ENCODE data around the gene ENOX1. TPM values are rescaled to one million over a fixed set of nuclear protein-coding genes. Genes with fewer than 3 reads are reported as not detected.

The ENOX1 gene
- total RNA-seq, 1 experiment from 2014 or later = 0.35 TPM

DNA sequence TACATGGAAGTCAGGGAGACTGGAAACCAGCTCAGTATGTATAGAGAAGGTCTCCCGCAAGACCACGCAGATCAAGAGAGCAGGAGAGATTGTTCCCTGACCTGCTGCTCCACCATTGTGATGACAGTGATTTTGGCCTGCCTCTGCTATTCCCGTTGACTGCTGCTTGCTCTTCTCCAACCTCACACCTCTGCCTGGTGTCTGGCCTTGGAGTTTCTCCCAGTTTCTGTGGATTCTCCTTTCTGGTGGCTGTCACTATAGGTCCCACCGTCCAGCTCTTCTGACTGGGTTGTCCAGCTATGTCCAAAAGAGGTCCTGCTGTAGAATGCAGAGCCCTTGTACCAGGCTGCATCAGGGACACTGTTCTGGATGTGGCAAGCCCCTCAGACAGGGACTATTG is 591.7 kb downstream of the ENOX1 start:
- BruUV-seq (replicated peaks) = no TSS peak
- no peak for TF ChIP-seq EZH2 (IDR thresholded peaks at IDR 0.05; ENCODE audit: low read depth)
- TF ChIP-seq, protein P1, sequence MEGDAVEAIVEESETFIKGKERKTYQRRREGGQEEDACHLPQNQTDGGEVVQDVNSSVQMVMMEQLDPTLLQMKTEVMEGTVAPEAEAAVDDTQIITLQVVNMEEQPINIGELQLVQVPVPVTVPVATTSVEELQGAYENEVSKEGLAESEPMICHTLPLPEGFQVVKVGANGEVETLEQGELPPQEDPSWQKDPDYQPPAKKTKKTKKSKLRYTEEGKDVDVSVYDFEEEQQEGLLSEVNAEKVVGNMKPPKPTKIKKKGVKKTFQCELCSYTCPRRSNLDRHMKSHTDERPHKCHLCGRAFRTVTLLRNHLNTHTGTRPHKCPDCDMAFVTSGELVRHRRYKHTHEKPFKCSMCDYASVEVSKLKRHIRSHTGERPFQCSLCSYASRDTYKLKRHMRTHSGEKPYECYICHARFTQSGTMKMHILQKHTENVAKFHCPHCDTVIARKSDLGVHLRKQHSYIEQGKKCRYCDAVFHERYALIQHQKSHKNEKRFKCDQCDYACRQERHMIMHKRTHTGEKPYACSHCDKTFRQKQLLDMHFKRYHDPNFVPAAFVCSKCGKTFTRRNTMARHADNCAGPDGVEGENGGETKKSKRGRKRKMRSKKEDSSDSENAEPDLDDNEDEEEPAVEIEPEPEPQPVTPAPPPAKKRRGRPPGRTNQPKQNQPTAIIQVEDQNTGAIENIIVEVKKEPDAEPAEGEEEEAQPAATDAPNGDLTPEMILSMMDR (conservative IDR thresholded peaks at IDR 0.05) = no peak
- ChIA-PET POLR2A (ENCODE audit: unreplicated experiment) (no interaction called here), CTCF (interaction anchor here (0.7 kb wide), 1 partner anchor 65 kb away, joined by 3 read pairs; no protein-coding TSS in a partner anchor)
- no peak overlapping the region for H3K4me3 ChIP-seq
- no peak overlapping the region for H3K27ac ChIP-seq
- no peak for DNase-seq
- no peaks in the 10 kb centered on the region for H3K27me3 ChIP-seq (ENCODE audit: insufficient read depth, low read depth)
- no peaks in the 10 kb centered on the region for H3K4me1 ChIP-seq (replicated peaks; ENCODE audit: insufficient read depth)
- no peaks in the 10 kb centered on the region for H3F3A ChIP-seq (ENCODE audit: insufficient read depth, low read depth)
- H3K9me3 ChIP-seq (ENCODE audit: insufficient read depth, low read depth) = no peaks in the 10 kb centered on the region
- no peak overlapping the region for H2AFZ ChIP-seq
- no peaks in the 10 kb centered on the region for H4K20me1 ChIP-seq (ENCODE audit: insufficient read depth)
- H3K36me3 ChIP-seq (ENCODE audit: low read depth) = no peaks in the 10 kb centered on the region
- H3K9me2 ChIP-seq (ENCODE audit: insufficient read depth) = no peaks in the 10 kb centered on the region
- H3K79me2 ChIP-seq (ENCODE audit: low read depth) = no peaks in the 10 kb centered on the region
- no peak overlapping the region for H3K4me2 ChIP-seq
- intact Hi-C loops (cut with micrococcal nuclease; ENCODE audit: unreplicated experiment) = no loop called here

DNA sequence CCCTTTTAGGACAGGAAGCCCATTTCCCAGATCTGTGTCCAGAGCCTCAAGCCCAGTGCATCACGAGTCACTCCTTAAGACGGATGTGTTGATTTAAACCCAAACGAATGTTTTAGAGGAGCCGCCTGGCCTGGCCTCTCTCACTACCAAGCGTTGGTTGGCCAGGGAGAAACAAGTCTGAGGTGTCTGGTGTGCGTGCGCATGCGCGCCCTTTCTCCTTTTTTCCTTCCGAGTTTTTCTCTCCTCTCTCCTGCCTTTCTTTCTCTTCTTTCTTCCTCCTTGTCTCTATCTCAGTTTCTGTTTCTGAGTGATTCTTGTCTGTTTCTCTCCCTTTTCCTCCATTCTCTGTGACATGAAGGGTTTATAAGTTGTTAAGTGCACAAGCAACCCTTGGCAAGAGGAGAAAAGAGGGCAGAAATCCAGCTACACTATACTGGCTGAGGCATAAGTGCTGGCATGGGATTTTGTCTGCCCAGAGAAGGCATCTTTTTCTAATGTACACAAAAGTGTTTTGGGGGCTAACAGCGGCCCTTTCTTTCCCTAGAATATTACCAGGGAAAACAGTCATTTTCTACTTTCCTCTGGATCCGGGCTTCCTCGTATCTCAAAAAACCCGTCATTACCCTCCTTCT is 592.9 kb downstream of the ENOX1 start:
- TF ChIP-seq, protein P1 (conservative IDR thresholded peaks at IDR 0.05) = no peak
- no peak for TF ChIP-seq EZH2 (IDR thresholded peaks at IDR 0.05; ENCODE audit: low read depth)
- DNase-seq = no peak
- H3F3A ChIP-seq (ENCODE audit: insufficient read depth, low read depth) = no peaks in the 10 kb centered on the region
- intact Hi-C loops (cut with micrococcal nuclease; ENCODE audit: unreplicated experiment) = no loop called here
- no peaks in the 10 kb centered on the region for H3K9me2 ChIP-seq (ENCODE audit: insufficient read depth)
- BruUV-seq (replicated peaks) = no TSS peak
- H3K4me1 ChIP-seq (replicated peaks; ENCODE audit: insufficient read depth) = no peaks in the 10 kb centered on the region
- no peaks in the 10 kb centered on the region for H3K9me3 ChIP-seq (ENCODE audit: insufficient read depth, low read depth)
- H3K27ac ChIP-seq = no peak overlapping the region
- H2AFZ ChIP-seq = no peak overlapping the region
- ChIA-PET POLR2A (ENCODE audit: unreplicated experiment) (no interaction called here), CTCF (no interaction called here)
- no peaks in the 10 kb centered on the region for H3K79me2 ChIP-seq (ENCODE audit: low read depth)
- H3K36me3 ChIP-seq (ENCODE audit: low read depth) = no peaks in the 10 kb centered on the region
- no peak overlapping the region for H3K4me2 ChIP-seq
- H3K27me3 ChIP-seq (ENCODE audit: insufficient read depth, low read depth) = no peaks in the 10 kb centered on the region
- H3K4me3 ChIP-seq = no peak overlapping the region
- no peaks in the 10 kb centered on the region for H4K20me1 ChIP-seq (ENCODE audit: insufficient read depth)

DNA sequence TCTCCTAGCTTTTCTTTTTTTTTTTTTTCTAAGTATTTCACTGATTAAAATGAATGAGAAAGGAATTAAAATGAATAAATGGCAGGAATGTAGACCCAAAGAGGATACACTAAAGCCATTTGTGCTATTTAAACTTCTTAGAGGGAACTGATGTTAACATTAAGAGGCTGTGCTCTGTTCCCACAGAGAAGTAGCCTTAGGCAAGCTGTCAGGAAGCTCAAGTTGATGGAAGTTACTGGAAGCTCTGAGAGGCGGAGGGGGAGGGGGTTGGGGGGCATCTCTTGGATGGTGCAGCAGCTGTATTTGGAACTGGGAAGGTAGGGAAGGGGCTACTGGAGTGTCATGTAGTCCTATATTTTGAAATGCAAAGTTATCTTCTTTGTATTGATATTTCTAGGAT is 595.2 kb downstream of the ENOX1 start:
- POLR2A ChIA-PET (ENCODE audit: unreplicated experiment) = no interaction called here
- no peaks in the 10 kb centered on the region for H3K27me3 ChIP-seq (ENCODE audit: insufficient read depth, low read depth)
- TF ChIP-seq, protein P1 (conservative IDR thresholded peaks at IDR 0.05) = no peak
- no peak for TF ChIP-seq EZH2 (IDR thresholded peaks at IDR 0.05; ENCODE audit: low read depth)

More for the DNA sequence above, 595.2 kb downstream of the ENOX1 start:
- H3K36me3 ChIP-seq (ENCODE audit: low read depth) = no peaks in the 10 kb centered on the region
- no peaks in the 10 kb centered on the region for H3K9me2 ChIP-seq (ENCODE audit: insufficient read depth)
- H3F3A ChIP-seq (ENCODE audit: insufficient read depth, low read depth) = no peaks in the 10 kb centered on the region
- H2AFZ ChIP-seq = no peak overlapping the region
- no peak overlapping the region for H3K4me2 ChIP-seq
- H4K20me1 ChIP-seq (ENCODE audit: insufficient read depth) = no peaks in the 10 kb centered on the region
- BruUV-seq (replicated peaks) = no TSS peak
- no peaks in the 10 kb centered on the region for H3K79me2 ChIP-seq (ENCODE audit: low read depth)
- intact Hi-C loops (cut with micrococcal nuclease; ENCODE audit: unreplicated experiment) = no loop called here
- no peak for DNase-seq
- no peaks in the 10 kb centered on the region for H3K4me1 ChIP-seq (replicated peaks; ENCODE audit: insufficient read depth)
- H3K4me3 ChIP-seq = no peak overlapping the region
- CTCF ChIA-PET = no interaction called here
- no peaks in the 10 kb centered on the region for H3K9me3 ChIP-seq (ENCODE audit: insufficient read depth, low read depth)
- no peak overlapping the region for H3K27ac ChIP-seq
